NCI-H345 (cell line): Measurements from ENCODE around the gene STARD13.

ENCODE experiments used
- DNase-seq: peaks from one replicate; lab custom pipeline; 2025; lab: John Stamatoyannopoulos, UW

The STARD13 gene

GRCh38 chr13:33276570-33276969, 9.0 kb downstream of the STARD13 start:
- no peak for DNase-seq

GRCh38 chr13:33275916-33276315, 9.6 kb downstream of the STARD13 start:
- no peak for DNase-seq

- no peak for DNase-seq
Observed at GRCh38 chr13:33274264-33274663, 11.3 kb downstream of the STARD13 start.

DNA sequence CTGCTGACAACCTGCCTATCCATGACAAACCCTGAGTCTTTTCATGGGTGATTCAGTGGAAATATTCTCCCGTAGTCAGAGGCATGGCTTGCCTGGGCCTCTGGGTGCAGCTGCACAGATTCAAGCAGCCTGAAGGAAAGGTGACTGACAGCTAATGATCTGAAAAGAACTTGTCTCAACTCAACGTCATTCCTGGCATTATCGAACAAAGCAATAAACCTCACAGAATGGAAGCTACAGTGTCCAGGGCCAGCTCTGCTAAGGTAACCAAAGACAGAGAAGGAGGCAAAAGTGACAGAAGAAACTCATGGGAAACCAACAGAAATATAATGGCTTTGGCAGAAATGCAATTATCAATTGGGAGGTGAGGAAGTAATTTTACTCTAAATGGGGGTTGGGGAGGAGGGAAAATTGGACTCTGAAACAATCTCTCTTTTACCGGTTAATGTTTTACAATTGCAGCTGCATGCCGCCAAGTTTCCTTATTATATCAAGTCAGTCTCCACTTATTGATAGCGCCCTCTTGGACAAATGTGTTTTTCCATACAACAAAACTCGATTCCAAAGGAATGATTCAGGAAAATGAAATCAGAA, 12.9 kb downstream of the STARD13 start:
- DNase-seq, result no peak

DNA sequence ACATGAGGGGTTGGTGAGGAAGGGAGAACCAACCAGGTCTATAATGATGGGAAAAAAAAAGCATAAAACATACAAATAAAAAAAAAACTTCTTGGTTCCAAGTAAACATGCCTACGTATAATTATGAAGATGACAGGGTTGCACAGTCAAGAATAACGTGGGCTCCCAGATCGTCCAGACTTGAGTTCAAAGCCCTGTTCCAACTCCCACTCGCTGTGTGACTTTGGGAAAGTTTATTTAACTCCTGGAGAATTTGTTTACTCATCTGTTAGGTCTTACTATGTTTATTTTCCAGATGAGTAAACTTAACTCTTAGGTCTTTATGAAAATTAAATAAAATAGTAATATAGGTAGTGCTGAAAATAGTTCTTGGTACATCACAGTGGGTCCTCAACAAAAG, 13.8 kb downstream of the STARD13 start:
- no peak for DNase-seq

- no peak for DNase-seq
Observed at GRCh38 chr13:33270895-33271538, 14.5 kb downstream of the STARD13 start.

- no peak for DNase-seq
Observed at GRCh38 chr13:33265607-33266006, 19.9 kb downstream of the STARD13 start.

GRCh38 chr13:33265133-33265532, 20.4 kb downstream of the STARD13 start:
- no peak for DNase-seq

DNA sequence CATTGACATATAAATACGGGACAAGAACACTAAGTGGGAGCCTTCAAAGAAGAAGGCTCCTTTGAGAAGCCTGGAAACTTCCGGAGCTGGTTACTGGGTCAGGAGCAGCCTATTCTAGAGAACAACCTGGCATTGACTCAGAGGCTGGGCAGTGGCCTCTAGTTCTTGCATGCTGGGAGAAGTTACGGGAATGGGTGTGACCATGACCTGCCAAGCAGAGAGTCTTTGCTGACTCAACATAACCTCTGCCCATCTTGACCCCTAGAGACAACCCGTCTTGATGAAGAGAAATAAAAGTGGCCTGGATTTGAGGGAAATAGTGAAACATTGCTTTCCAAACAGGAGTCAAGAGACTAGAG, 21.0 kb downstream of the STARD13 start:
- no peak for DNase-seq

DNA sequence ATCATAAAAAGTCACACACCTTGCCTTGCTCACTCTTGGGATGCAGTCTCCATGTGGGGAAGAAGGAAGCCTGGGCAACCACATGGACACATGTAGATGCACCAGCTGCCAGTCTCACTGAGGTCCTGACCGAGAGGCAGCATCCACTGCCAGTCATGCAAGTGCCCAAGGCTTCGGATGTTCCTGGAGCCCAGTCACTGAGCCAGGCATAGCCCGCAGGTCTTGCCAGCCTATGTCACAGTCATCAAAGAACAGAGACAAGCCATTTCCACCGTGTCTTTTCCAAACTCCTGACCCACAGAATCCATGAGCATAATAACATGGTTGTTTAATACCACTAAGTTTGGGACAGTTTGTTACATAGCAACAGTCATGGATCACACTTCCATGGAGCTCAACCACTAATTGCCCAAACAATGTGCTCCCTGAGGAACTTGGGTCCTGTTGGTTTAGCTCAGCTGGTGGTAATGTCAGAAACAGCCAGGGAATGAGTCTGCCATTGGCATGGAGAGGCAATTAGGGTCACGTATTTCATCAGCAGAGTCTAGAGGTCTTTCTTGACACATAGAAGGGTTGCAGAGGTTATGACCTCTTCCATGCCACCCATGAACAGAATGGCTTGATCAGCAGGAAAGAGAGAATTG, 21.5 kb downstream of the STARD13 start:
- DNase-seq, result no peak

GRCh38 chr13:33263484-33263883, 22.1 kb downstream of the STARD13 start:
- DNase-seq, result no peak

DNA sequence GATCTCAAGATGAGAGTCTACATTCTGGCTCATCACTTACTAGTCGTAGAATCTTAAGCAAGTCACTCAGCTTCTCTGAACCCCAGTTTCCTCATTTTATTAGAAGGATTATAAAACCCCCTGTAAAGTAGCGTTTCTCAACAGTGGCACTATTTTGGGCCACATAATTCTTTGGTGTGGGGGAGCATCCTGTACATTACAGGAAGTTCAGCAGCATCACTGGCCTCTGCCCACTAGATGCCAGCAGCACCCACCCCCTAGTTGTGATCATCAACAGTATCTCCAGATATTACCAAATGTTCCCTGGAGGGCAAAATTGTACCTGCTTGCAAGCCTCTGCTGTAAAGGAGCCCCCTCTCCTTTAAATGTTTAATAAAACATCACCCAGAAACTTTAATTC, 22.6 kb downstream of the STARD13 start:
- DNase-seq, result no peak

GRCh38 chr13:33262594-33262993, 23.0 kb downstream of the STARD13 start:
- no peak for DNase-seq

DNA sequence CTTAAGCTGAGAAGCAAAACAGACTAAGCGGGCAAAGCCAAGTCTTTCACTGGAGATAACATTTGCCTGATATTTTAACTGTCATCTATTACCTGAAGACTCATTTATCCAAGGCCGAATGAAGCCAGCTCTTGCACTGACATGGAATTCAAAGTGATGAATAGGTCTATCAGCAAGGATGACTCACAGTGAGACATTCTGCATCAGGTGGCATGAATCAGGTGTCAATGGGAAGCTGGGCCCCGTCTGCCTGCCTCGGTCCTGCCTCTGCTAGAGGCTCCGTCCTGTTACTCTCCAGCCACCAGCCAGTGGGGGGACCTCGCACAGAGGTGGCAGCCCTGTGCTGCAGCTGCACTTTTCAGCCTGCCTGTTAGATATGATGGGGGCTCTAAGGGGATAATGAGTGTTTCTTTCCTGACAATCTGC, 23.5 kb downstream of the STARD13 start:
- peak; percentile 46 for DNase-seq

- DNase-seq, result no peak
Observed at GRCh38 chr13:33261387-33262061, 24.0 kb downstream of the STARD13 start.

DNA sequence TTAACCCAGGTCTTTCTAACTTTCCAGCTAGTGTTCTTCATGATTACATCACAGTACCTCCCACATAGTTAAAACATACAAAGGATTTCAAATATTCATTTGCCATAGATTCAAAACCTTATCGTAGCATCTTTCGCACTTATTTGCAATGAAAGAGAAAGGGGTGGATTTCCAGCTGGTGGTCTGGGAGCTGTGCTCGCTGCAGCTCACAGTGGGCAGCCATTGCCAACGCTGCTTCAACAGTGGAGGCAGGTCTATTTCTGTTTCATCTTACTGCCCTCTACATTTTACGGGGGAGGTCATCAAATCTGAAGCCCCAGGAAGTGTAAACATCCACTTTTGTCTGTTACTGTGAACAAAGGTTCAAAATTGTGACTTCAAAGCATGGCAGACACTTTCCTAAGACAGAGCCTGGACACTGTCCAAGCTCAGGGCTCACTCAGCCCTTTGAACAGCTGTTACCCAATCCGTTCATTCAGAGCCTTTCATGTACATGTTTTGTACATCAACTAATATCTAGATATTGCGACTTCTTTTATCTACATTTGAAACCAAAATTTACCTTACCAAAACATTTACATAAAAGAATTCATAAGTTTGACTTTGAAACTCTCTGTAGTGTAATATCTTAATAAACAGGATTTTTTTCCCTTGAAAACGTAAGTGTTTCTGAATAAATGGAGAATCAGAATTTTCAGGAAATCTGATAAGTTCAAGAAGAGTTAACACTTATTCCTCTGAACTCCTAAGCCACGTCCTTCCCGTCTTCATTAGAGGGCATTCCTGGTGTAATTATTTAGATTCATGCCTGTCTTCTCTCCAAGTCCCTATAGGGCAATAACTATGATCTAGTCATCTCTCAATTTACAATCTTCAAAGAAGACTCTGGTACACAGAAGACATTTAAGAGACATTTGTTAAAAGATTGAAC, 25.1 kb downstream of the STARD13 start:
- DNase-seq, result peak; percentile 62

- no peak for DNase-seq
Observed at GRCh38 chr13:33259296-33259695, 26.3 kb downstream of the STARD13 start.

GRCh38 chr13:33258808-33259193, 26.8 kb downstream of the STARD13 start:
- no peak for DNase-seq

GRCh38 chr13:33257841-33258807, 27.4 kb downstream of the STARD13 start:
- DNase-seq, result no peak

GRCh38 chr13:33256148-33256840, 29.3 kb downstream of the STARD13 start:
- no peak for DNase-seq
